GM12878 (cell line): ENCODE measurements around the gene ARX. TPM values are rescaled to one million over a fixed set of nuclear protein-coding genes. Genes with fewer than 3 reads are reported as not detected.

Experiments used
- ATAC-seq: fragments of 200-7000 bp; cut with Tn5 transposase; 3 replicates; pipeline ENCODE4 v1.9.1; 2020; ENCODE audit warnings: mild to moderate bottlenecking, moderate library complexity
- BruUV-seq: library from RNA; stranded (reverse); fragments of 400-500 nt; replicated peaks from 2 replicates; lab custom pipeline; 2021; lab: Mats Ljungman, UMichigan
- CTCF ChIA-PET: fragments of 300-600 bp; sonication (Branson Sonifier 250); formaldehyde crosslinking; extraction: SDS; loops from one replicate; lab custom pipeline; 2021; ENCODE audit warnings: inconsistent platforms; lab: Yijun Ruan, JAX
- POLR2A ChIA-PET: fragments of 350-600 bp; formaldehyde crosslinking; extraction: SDS; loops from one replicate; lab custom pipeline; 2021; ENCODE audit warnings: inconsistent platforms; lab: Charles Lee
- RAD21 ChIA-PET: fragments of 300-600 bp; sonication (Branson Sonifier 250); formaldehyde crosslinking; loops from one replicate; lab custom pipeline; 2023; ENCODE audit warnings: antibody characterized with exemption; ENCODE audit not compliant: unreplicated experiment; lab: Charles Lee
- SMC1A ChIA-PET: fragments of 300-600 bp; sonication (Branson Sonifier 250); formaldehyde crosslinking; loops from one replicate; lab custom pipeline; 2023; ENCODE audit not compliant: unreplicated experiment, uncharacterized antibody; lab: Charles Lee
- DNase-seq: peaks from one replicate; pipeline ENCODE4 v3.0.0-alpha.2; 2011; ENCODE audit warnings: low read depth, low spot score
- FAIRE-seq: peaks from 3 replicates; lab custom pipeline; 2011; peaks lifted over from hg19 to GRCh38; lab: Jason Lieb, UNC
- H2AFZ ChIP-seq: 2 replicates; pipeline ENCODE4 v1.6.0; 2011; ENCODE audit warnings: low read depth, low read length, control low read depth; ENCODE audit not compliant: control insufficient read depth
- H3K27ac ChIP-seq: 2 replicates; pipeline ENCODE4 v1.5.1; 2011; ENCODE audit warnings: control low read depth; ENCODE audit not compliant: control insufficient read depth, insufficient read depth
- H3K27me3 ChIP-seq, 2 experiments: replicated peaks in 1 of 2; 2 replicates each; pipeline versions ENCODE4 v1.6.0 to v1.6.1; 2011; ENCODE audit warnings: low read length in 1 of 2; ENCODE audit not compliant: control insufficient read depth in 2 of 2, insufficient read depth in 2 of 2
- H3K36me3 ChIP-seq, 2 experiments: 2 replicates each; pipeline ENCODE4 v1.5.1; 2011; ENCODE audit warnings: low read length in 1 of 2; ENCODE audit not compliant: control insufficient read depth in 2 of 2, insufficient read depth in 2 of 2
- H3K4me1 ChIP-seq: 2 replicates; pipeline ENCODE4 v1.6.1; 2011; ENCODE audit warnings: mild to moderate bottlenecking, low read length, moderate library complexity, mixed read lengths; ENCODE audit not compliant: control insufficient read depth, insufficient read depth
- H3K4me2 ChIP-seq: 2 replicates; pipeline ENCODE4 v1.6.0; 2011; ENCODE audit warnings: control low read depth; ENCODE audit not compliant: control insufficient read depth, insufficient read depth
- H3K4me3 ChIP-seq: fragments of 200-600 bp; sonication (generic); 2 replicates; pipeline ENCODE4 v1.5.1; 2016
- H3K79me2 ChIP-seq: 2 replicates; pipeline ENCODE4 v1.6.0; 2011; ENCODE audit warnings: low read length; ENCODE audit not compliant: control insufficient read depth, insufficient read depth
- H3K9ac ChIP-seq: 2 replicates; pipeline ENCODE4 v1.8.0; 2011; ENCODE audit warnings: low read length, control low read depth, mixed read lengths; ENCODE audit not compliant: control insufficient read depth, insufficient read depth
- H3K9me3 ChIP-seq: replicated peaks from 3 replicates; pipeline ENCODE4 v1.5.1; 2011; ENCODE audit warnings: mild to moderate bottlenecking, low read length; ENCODE audit not compliant: control insufficient read depth, insufficient read depth
- H4K20me1 ChIP-seq: 2 replicates; pipeline ENCODE4 v1.6.0; 2011; ENCODE audit not compliant: control insufficient read depth, insufficient read depth
- CEBPB ChIP-seq, 2 experiments: fragments of 150-350 bp in 1 of 2; IDR thresholded peaks; 2 replicates each; pipeline ENCODE4 v1.6.1; 2012 to 2014; ENCODE audit warnings: low read depth in 2 of 2, low read length in 2 of 2, borderline replicate concordance in 1 of 2, inconsistent platforms in 1 of 2
- CHD2 ChIP-seq: IDR thresholded peaks from 2 replicates; pipeline ENCODE4 v1.6.1; 2011; ENCODE audit warnings: low read depth, low read length, improper control_type of control experiment, borderline replicate concordance
- KAT2A ChIP-seq: conservative IDR thresholded peaks from 2 replicates; pipeline ENCODE4 v1.6.1; 2011; ENCODE audit warnings: low read depth, low read length; ENCODE audit not compliant: control insufficient read depth
- POU2F2 ChIP-seq: IDR thresholded peaks from 3 replicates; pipeline ENCODE4 v1.6.1; 2011; ENCODE audit warnings: low read depth, mild to moderate bottlenecking, low read length, borderline replicate concordance
- RAD21 ChIP-seq: IDR thresholded peaks from 2 replicates; pipeline ENCODE4 v1.6.1; 2011; ENCODE audit warnings: mild to moderate bottlenecking, low read depth, low read length, moderate library complexity; ENCODE audit not compliant: insufficient read depth
- WGBS: methylation state at CpG from one replicate; pipeline ENCODE4 v1.1.6; 2016; ENCODE audit warnings: low lambda C conversion rate; ENCODE audit not compliant: insufficient replicate concordance, insufficient coverage; ENCODE audit errors: missing lambda C conversion rate; 5-methylcytosine and 5-hydroxymethylcytosine counted together
- in situ Hi-C: fragments of 300-500 bp; cut with MboI; formaldehyde crosslinking; loops from 9 replicates; pipeline ENCODE4 v1.14.3; 2018; ENCODE audit warnings: mixed read lengths
- intact Hi-C: fragments of 100-400 bp; cut with micrococcal nuclease; formaldehyde crosslinking; loops from one replicate; pipeline ENCODE4 v1.14.2; 2022; ENCODE audit not compliant: unreplicated experiment
- polyA plus RNA-seq, 11 experiments: library from polyadenylated mRNA; depleted of rRNA in 4 of 11; unstranded in 6 of 11; stranded (reverse) in 5 of 11; fragments of >200 nt; fragmentation: Nextera tagmentation in 4 of 11; fragmentation: Illumina TruSeq in 1 of 11; extraction: Ambion mirVana in 4 of 11; extraction: Trizol in 1 of 11; gene quantifications; 1 replicate in 1 of 11; 2 replicates in 10 of 11; pipeline versions ENCODE4 v1.2.1 to v1.2.3, GENCODE V29; 2011 to 2016; ENCODE audit warnings: inconsistent platforms in 2 of 11, missing spikeins in 2 of 11, low read depth in 1 of 11
- total RNA-seq, 4 experiments: library from RNA; depleted of rRNA in 3 of 4; stranded (reverse); fragments of >200 nt in 3 of 4; fragmentation: Illumina TruSeq in 1 of 4; extraction: Trizol in 1 of 4; gene quantifications; 2 replicates each; pipeline versions ENCODE4 v1.2.1 to v1.2.3, GENCODE V29; 2013 to 2021
- TF ChIP-seq, protein P1 (sequence below), 3 experiments: IDR thresholded peaks in 2 of 3; conservative IDR thresholded peaks in 1 of 3; 2 replicates each; pipeline ENCODE4 v1.5.1; 2011; ENCODE audit warnings: low read depth in 3 of 3, low read length in 3 of 3, mild to moderate bottlenecking in 3 of 3, control low read depth in 2 of 3, moderate library complexity in 2 of 3, inconsistent platforms in 1 of 3, mixed read lengths in 1 of 3; ENCODE audit not compliant: control insufficient read depth in 2 of 3, insufficient read depth in 1 of 3; ENCODE audit errors: extremely low read depth in 1 of 3
- TF ChIP-seq, protein P2 (sequence below): fragments of 450-650 bp; formaldehyde crosslinking; IDR thresholded peaks from 2 replicates; pipeline ENCODE4 v1.4.0; 2020; ENCODE audit warnings: mild to moderate bottlenecking, moderate library complexity

Gene ARX
- total and polyA plus RNA-seq, 10 of the 15 experiments (the other 5 are each of a cell fraction or from before 2014, with no cell fraction given), result 0.03 TPM; not detected in 9

GRCh38 chrX:25023908-25024307 is 8.1 kb upstream of the ARX start (continued):
- no peak for TF ChIP-seq POU2F2
- TF ChIP-seq CEBPB (IDR thresholded peaks at IDR 0.05; ENCODE audit: borderline replicate concordance in 1 of 2, low read depth in 2 of 2, low read length in 2 of 2), result no peak
- TF ChIP-seq CHD2, result no peak
- TF ChIP-seq KAT2A, result no peak

DNA sequence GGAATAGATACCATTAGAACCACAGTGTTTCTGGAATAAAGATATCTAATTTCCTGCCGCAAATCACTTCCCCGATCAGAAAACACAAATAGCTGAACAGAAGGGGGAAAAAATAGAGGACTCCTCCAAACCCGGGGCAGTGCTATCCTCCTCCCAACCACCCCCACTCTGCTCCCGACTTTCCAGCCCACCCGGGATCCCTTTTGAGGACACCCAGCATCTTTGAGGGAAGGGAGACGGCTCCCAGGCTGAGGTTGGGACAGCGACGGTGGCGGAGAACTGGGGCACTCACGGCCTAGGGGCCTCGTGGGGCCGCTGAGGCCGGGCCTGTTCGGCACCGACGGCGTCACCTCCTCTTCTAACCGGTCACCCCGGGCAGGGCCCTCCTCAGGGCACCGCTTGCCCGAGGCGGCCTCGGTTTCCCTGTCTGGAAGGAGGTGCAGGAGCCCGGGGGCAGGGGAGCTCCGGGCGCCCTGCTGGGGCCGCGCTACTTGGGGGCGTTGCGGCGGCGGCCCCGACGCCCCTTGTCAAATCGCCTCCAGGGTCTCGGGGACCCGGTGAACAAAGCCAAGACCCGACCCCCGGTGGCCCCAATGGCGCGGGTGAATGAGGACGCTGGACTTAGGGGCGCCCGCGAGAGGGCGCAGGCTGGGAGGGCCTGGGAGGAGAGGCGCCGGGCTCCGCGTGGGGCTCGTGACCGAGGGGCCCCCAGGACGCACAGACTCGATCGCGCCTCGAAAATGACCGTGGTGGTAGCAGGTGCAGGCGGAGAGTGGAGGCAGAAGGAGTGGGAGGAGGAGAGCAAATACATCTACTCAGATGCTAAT is 6.9 kb upstream of the ARX start:
- Histone ChIP-seq H2AFZ (no peak overlapping the region), H3K27ac (no peak overlapping the region), H3K36me3 (no peaks in the 10 kb centered on the region), H3K9ac (no peak overlapping the region), H3K4me1 (no peaks in the 10 kb centered on the region), H3K4me2 (no peak overlapping the region), H4K20me1 (no peaks in the 10 kb centered on the region), H3K79me2 (no peaks in the 10 kb centered on the region), H3K4me3 (no peak overlapping the region)
- CTCF ChIA-PET, result interaction anchor here (0.6 to 4.5 kb wide), 3 partner anchors 12 to 270 kb away, joined by 4 to 29 read pairs (median 10); no protein-coding TSS in a partner anchor
- no TSS peak for BruUV-seq
- intact Hi-C loops, result loop anchor here (2.0 to 5.0 kb wide), 2 partner anchors 120 to 184 kb away; no protein-coding TSS in a partner anchor
- DNase-seq, result no peak
- ATAC-seq, result no peak
- POLR2A ChIA-PET, result interaction anchor here (0.7 to 1.1 kb wide), 2 partner anchors 8 to 175 kb away, joined by 3 to 7 read pairs; no protein-coding TSS in a partner anchor
- WGBS, result 52% methylated on average over 53 of the region's 59 CpGs
- RAD21 ChIA-PET, result interaction anchor here (0.7 kb wide), 1 partner anchor 182 kb away, joined by 3 read pairs; no protein-coding TSS in a partner anchor
- SMC1A ChIA-PET, result no interaction called here
- TF ChIP-seq, protein P1, sequence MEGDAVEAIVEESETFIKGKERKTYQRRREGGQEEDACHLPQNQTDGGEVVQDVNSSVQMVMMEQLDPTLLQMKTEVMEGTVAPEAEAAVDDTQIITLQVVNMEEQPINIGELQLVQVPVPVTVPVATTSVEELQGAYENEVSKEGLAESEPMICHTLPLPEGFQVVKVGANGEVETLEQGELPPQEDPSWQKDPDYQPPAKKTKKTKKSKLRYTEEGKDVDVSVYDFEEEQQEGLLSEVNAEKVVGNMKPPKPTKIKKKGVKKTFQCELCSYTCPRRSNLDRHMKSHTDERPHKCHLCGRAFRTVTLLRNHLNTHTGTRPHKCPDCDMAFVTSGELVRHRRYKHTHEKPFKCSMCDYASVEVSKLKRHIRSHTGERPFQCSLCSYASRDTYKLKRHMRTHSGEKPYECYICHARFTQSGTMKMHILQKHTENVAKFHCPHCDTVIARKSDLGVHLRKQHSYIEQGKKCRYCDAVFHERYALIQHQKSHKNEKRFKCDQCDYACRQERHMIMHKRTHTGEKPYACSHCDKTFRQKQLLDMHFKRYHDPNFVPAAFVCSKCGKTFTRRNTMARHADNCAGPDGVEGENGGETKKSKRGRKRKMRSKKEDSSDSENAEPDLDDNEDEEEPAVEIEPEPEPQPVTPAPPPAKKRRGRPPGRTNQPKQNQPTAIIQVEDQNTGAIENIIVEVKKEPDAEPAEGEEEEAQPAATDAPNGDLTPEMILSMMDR (IDR thresholded peaks at IDR 0.05 in 2 of 3, conservative IDR thresholded peaks at IDR 0.05 in 1 of 3; ENCODE audit: control insufficient read depth in 2 of 3, extremely low read depth in 1 of 3, insufficient read depth in 1 of 3, low read depth in 3 of 3, low read length in 3 of 3), result 0 out of 6 replicates have a peak, but pooled peaks have one; percentile 9 to 19 (median 11)
- TF ChIP-seq, protein P2, sequence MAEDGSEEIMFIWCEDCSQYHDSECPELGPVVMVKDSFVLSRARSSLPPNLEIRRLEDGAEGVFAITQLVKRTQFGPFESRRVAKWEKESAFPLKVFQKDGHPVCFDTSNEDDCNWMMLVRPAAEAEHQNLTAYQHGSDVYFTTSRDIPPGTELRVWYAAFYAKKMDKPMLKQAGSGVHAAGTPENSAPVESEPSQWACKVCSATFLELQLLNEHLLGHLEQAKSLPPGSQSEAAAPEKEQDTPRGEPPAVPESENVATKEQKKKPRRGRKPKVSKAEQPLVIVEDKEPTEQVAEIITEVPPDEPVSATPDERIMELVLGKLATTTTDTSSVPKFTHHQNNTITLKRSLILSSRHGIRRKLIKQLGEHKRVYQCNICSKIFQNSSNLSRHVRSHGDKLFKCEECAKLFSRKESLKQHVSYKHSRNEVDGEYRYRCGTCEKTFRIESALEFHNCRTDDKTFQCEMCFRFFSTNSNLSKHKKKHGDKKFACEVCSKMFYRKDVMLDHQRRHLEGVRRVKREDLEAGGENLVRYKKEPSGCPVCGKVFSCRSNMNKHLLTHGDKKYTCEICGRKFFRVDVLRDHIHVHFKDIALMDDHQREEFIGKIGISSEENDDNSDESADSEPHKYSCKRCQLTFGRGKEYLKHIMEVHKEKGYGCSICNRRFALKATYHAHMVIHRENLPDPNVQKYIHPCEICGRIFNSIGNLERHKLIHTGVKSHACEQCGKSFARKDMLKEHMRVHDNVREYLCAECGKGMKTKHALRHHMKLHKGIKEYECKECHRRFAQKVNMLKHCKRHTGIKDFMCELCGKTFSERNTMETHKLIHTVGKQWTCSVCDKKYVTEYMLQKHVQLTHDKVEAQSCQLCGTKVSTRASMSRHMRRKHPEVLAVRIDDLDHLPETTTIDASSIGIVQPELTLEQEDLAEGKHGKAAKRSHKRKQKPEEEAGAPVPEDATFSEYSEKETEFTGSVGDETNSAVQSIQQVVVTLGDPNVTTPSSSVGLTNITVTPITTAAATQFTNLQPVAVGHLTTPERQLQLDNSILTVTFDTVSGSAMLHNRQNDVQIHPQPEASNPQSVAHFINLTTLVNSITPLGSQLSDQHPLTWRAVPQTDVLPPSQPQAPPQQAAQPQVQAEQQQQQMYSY (CRISPR knock-in tag), result no peak
- 0 out of 2 replicates have a peak, but pooled peaks have one; percentile 5 for TF ChIP-seq RAD21
- TF ChIP-seq, all 136 proteins: peak for 2
- Histone ChIP-seq H3K27me3 (peaks cover 2 to 13% of the 10 kb centered on the region in 2 experiments), H3K9me3 (no peaks in the 10 kb centered on the region)
- in situ Hi-C loops, result no loop called here
- no peak for FAIRE-seq
